HL-60 (cell line): Measurements from ENCODE around the gene ABCA2.

Experiments
- DNase-seq, 2 experiments: peaks; one replicate each; pipeline ENCODE4 v3.0.0-alpha.2; 2010 to 2020; ENCODE audit warnings: low read depth in 1 of 2, low spot score in 1 of 2
- H3K27ac ChIP-seq: fragments of 250-450 bp; sonication (Bioruptor Pico); replicated peaks from 2 replicates; pipeline ENCODE4 v1.5.1; 2020; ENCODE audit warnings: mild to moderate bottlenecking, moderate library complexity
- H3K27me3 ChIP-seq: fragments of 250-450 bp; sonication (Bioruptor Pico); 2 replicates; pipeline ENCODE4 v1.5.1; 2021; ENCODE audit warnings: mild to moderate bottlenecking, moderate library complexity; ENCODE audit not compliant: insufficient read depth, poor library complexity, severe bottlenecking
- H3K4me3 ChIP-seq: replicated peaks from 2 replicates; pipeline ENCODE4 v1.5.1; 2011; ENCODE audit warnings: mild to moderate bottlenecking, control low read depth, low read length; ENCODE audit not compliant: insufficient read depth
- GABPA ChIP-seq: IDR thresholded peaks from 2 replicates; pipeline ENCODE4 v1.6.1; 2012; ENCODE audit warnings: low read depth
- POLR2AphosphoS5 ChIP-seq: IDR thresholded peaks from 2 replicates; pipeline ENCODE4 v1.6.1; 2012; ENCODE audit warnings: low read depth
- REST ChIP-seq: IDR thresholded peaks from 2 replicates; pipeline ENCODE4 v1.6.1; 2012; ENCODE audit warnings: low read depth; ENCODE audit not compliant: insufficient replicate concordance
- SPI1 ChIP-seq: IDR thresholded peaks from 2 replicates; pipeline ENCODE4 v1.6.1; 2012; ENCODE audit warnings: low read depth, mild to moderate bottlenecking, borderline replicate concordance
- TF ChIP-seq, protein P1 (sequence below): IDR thresholded peaks from one replicate; pipeline ENCODE4 v1.5.1; 2011; ENCODE audit warnings: low read length, control low read depth, inconsistent platforms; ENCODE audit not compliant: insufficient read depth

The ABCA2 gene

GRCh38 chr9:137042751-137043727, 15.0 kb upstream of the ABCA2 start:
- Histone ChIP-seq H3K4me3 (no peak overlapping the region), H3K27ac (no peak overlapping the region), H3K27me3 (peaks cover 28% of the 10 kb centered on the region)
- no peak for TF ChIP-seq REST
- no peak for TF ChIP-seq POLR2AphosphoS5
- DNase-seq: no peak

GRCh38 chr9:137041124-137041523, 13.1 kb upstream of the ABCA2 start:
- Histone ChIP-seq H3K4me3 (no peak overlapping the region), H3K27ac (no peak overlapping the region), H3K27me3 (peaks cover 16% of the 10 kb centered on the region)
- no peak for DNase-seq
- TF ChIP-seq, protein P1, sequence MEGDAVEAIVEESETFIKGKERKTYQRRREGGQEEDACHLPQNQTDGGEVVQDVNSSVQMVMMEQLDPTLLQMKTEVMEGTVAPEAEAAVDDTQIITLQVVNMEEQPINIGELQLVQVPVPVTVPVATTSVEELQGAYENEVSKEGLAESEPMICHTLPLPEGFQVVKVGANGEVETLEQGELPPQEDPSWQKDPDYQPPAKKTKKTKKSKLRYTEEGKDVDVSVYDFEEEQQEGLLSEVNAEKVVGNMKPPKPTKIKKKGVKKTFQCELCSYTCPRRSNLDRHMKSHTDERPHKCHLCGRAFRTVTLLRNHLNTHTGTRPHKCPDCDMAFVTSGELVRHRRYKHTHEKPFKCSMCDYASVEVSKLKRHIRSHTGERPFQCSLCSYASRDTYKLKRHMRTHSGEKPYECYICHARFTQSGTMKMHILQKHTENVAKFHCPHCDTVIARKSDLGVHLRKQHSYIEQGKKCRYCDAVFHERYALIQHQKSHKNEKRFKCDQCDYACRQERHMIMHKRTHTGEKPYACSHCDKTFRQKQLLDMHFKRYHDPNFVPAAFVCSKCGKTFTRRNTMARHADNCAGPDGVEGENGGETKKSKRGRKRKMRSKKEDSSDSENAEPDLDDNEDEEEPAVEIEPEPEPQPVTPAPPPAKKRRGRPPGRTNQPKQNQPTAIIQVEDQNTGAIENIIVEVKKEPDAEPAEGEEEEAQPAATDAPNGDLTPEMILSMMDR: no peak
- TF ChIP-seq GABPA (no peak), REST (no peak), POLR2AphosphoS5 (no peak), SPI1 (no peak)

- Histone ChIP-seq H3K27ac (no peak overlapping the region), H3K4me3 (no peak overlapping the region), H3K27me3 (peaks cover 14% of the 10 kb centered on the region)
- TF ChIP-seq POLR2AphosphoS5 (no peak), REST (no peak), SPI1 (no peak), GABPA (no peak)
- TF ChIP-seq, protein P1: no peak
- no peak for DNase-seq
These were observed 12.5 kb upstream of the ABCA2 start for GRCh38 chr9:137040568-137040967.
